ENCODE results near the gene SSH3. TPM values are rescaled to one million over a fixed set of nuclear protein-coding genes. Genes with fewer than 3 reads are reported as not detected.

SSH3 gene
- total and polyA plus RNA-seq, 2 of the 8 experiments (the other 6 are each of a cell fraction or from before 2014, with no cell fraction given): 16.9 to 19.8 TPM

DNA sequence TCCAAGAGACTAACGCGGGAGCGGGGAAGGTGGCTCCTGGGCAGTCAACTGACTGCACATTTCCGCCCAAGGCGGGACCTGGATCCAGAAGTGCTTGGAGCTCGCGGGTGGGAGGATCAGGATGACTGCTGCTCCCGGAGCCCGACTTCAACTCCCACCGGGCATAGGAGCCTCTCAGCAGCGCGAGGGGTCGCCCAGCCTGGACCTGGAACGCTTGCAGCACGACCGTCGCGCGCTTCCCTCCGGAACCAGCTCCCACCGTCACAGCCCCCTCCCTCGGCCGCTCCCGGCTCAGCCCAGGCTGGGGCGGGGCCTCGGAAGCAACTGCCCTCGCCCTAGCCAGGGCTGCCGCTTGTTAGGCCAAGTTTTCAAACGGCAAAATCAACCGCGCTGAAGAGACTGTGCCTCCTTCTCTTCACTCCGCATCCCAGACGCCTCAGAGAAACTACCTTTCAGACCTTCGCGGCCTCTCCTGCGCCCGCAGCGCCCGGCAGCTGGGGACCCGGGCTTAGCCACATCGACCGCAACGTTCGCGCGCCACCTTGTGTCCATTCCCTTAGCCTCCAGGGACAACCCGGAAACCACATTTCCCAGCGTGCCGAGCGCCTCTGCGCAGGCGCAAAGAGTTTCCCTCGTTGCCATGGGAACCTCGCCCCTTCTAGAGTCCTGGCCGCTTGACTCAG, 14.0 kb downstream of the SSH3 start:
- H2BK15ac ChIP-seq (ENCODE audit: low read length): no peak overlapping the region
- peaks cover 3% of the 10 kb centered on the region; the same call in 1 of the 2 replicates for H3K23me2 ChIP-seq (ENCODE audit: low read depth, low read length)
- ChIA-PET POLR2A (ENCODE audit: partially characterized antibody) (interaction anchor here (0.9 to 2.4 kb wide), 7 partner anchors 15 to 78 kb away, joined by 3 to 9 read pairs (median 7); partner anchors contain the start of gene SSH3), CTCF (ENCODE audit: partially characterized antibody) (interaction anchor here (0.5 to 11.4 kb wide), 38 partner anchors 8 to 1026 kb away, joined by 3 to 186 read pairs (median 4); partner anchors contain the start of genes ANKRD13D, GRK2, POLD4 and SSH3)
- H3K23ac ChIP-seq (ENCODE audit: insufficient read length): no peak overlapping the region
- DNase-seq (ENCODE audit: low read depth in 1 of 2, low spot score in 2 of 2) (peak; percentile 90 to 99), FAIRE-seq (no peak)
- H3K4ac ChIP-seq (replicated peaks; ENCODE audit: insufficient read length, low read depth, low read length): no peak overlapping the region
- peak overlapping the region; percentile 81 for H4K8ac ChIP-seq (ENCODE audit: extremely low read depth, insufficient read depth, low read length)
- no peak overlapping the region for H3K27ac ChIP-seq (ENCODE audit: low read depth, low read length)
- H2BK120ac ChIP-seq (replicated peaks; ENCODE audit: low read depth, low read length): no peak overlapping the region
- WGBS, 2 experiments (ENCODE audit: extremely low coverage in 1 of 2, insufficient coverage in 1 of 2, insufficient read length in 1 of 2, insufficient replicate concordance in 2 of 2, low coverage in 1 of 2, low lambda C conversion rate in 2 of 2, missing lambda C conversion rate in 1 of 2): 2% methylated on average over 48 of the region's 55 CpGs; no CpG with 5 or more reads in 1 of the 2 experiments
- H3K79me2 ChIP-seq (ENCODE audit: control insufficient read depth in 1 of 2, insufficient read depth in 2 of 2, low read length in 2 of 2): no peaks in the 10 kb centered on the region
- no peak overlapping the region; the same call in 1 of the 2 replicates for H2BK5ac ChIP-seq (ENCODE audit: low read depth, low read length)
- peak overlapping the region; percentile 66 for H4K91ac ChIP-seq (replicated peaks; ENCODE audit: insufficient read length, low read length)
- H2AFZ ChIP-seq (ENCODE audit: low read length): peak overlapping the region; percentile 61; the same call in 1 of the 2 replicates
- no peaks in the 10 kb centered on the region for H3K79me1 ChIP-seq (ENCODE audit: low read depth, low read length)
- no peaks in the 10 kb centered on the region for H3K36me3 ChIP-seq (ENCODE audit: control insufficient read depth in 2 of 4, insufficient read depth in 4 of 4, low read length in 3 of 4)
- H3K4me2 ChIP-seq (ENCODE audit: insufficient read depth in 1 of 2, low read depth in 2 of 2, low read length in 2 of 2): peak overlapping the region; percentile 68 to 86
- peaks cover 5 to 16% (median 11%) of the 10 kb centered on the region in 4 experiments; a peak in 6 of 7 replicates for H3K27me3 ChIP-seq (replicated peaks in 1 of 4; ENCODE audit: control insufficient read depth in 3 of 4, extremely low read depth in 1 of 4, insufficient read depth in 3 of 4, low read length in 3 of 4)
- H3K9ac ChIP-seq (replicated peaks in 1 of 4; ENCODE audit: extremely low read depth in 1 of 4, low read depth in 3 of 4, low read length in 3 of 4): peak overlapping the region; percentile 0 to 40 (median 18); a peak in 4 of 7 replicates
- peaks cover 0 to 2% of the 10 kb centered on the region in 2 experiments for H4K20me1 ChIP-seq (replicated peaks in 1 of 2; ENCODE audit: control insufficient read depth in 1 of 2, insufficient read depth in 2 of 2, low read length in 2 of 2)
- H3K4me1 ChIP-seq (replicated peaks in 1 of 4; ENCODE audit: control insufficient read depth in 3 of 4, insufficient read depth in 4 of 4, low read length in 3 of 4): peaks cover 0 to 3% (median 0%) of the 10 kb centered on the region in 4 experiments; a peak in 2 of 7 replicates
- no peak overlapping the region for H2BK20ac ChIP-seq (ENCODE audit: low read length)
- no peaks in the 10 kb centered on the region for H3K9me3 ChIP-seq (ENCODE audit: insufficient read depth in 2 of 2, low read depth in 1 of 2, low read length in 1 of 2)
- H3K4me3 ChIP-seq (ENCODE audit: extremely low read depth in 1 of 4, insufficient read depth in 2 of 4, low read depth in 3 of 4, low read length in 4 of 4): peak overlapping the region; percentile 41 to 89 (median 68)
- H4K5ac ChIP-seq (ENCODE audit: insufficient read length, low read depth, low read length): peak overlapping the region; percentile 65
- no peak overlapping the region for H2AK5ac ChIP-seq (ENCODE audit: low read depth, low read length)
- no peak overlapping the region for H3K14ac ChIP-seq (ENCODE audit: insufficient read length)
- H3K56ac ChIP-seq (replicated peaks; ENCODE audit: insufficient read length, low read depth, low read length): peak overlapping the region; percentile 65
- peak overlapping the region; percentile 81 for H3K18ac ChIP-seq (ENCODE audit: extremely low read depth, low read length)
- no peak overlapping the region for H2BK12ac ChIP-seq (ENCODE audit: low read depth, low read length)
- TF ChIP-seq PHF8 (conservative IDR thresholded peaks at IDR 0.05; ENCODE audit: low read depth, low read length) (no peak; the same call in 1 of the 2 replicates), BCL11A (IDR thresholded peaks at IDR 0.05; ENCODE audit: low read depth in 2 of 2, low read length in 2 of 2) (no peak), GABPA (IDR thresholded peaks at IDR 0.05; ENCODE audit: borderline replicate concordance, insufficient read depth, low read length) (no peak; the same call in 1 of the 2 replicates), GTF2F1 (IDR thresholded peaks at IDR 0.05; ENCODE audit: borderline replicate concordance, low read depth, low read length) (no peak), KDM4A (IDR thresholded peaks at IDR 0.05; ENCODE audit: low read depth, low read length, severe bottlenecking) (peak; percentile 79), CTBP2 (IDR thresholded peaks at IDR 0.05; ENCODE audit: borderline replicate concordance, insufficient read depth, insufficient read length, low read length) (peak; percentile 37), POLR2AphosphoS5 (IDR thresholded peaks at IDR 0.05; ENCODE audit: low read depth, low read length) (no peak), JUN (IDR thresholded peaks at IDR 0.05; ENCODE audit: low read depth, low read length) (no peak)
- TF ChIP-seq, protein P1, sequence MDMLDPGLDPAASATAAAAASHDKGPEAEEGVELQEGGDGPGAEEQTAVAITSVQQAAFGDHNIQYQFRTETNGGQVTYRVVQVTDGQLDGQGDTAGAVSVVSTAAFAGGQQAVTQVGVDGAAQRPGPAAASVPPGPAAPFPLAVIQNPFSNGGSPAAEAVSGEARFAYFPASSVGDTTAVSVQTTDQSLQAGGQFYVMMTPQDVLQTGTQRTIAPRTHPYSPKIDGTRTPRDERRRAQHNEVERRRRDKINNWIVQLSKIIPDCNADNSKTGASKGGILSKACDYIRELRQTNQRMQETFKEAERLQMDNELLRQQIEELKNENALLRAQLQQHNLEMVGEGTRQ (IDR thresholded peaks at IDR 0.05; ENCODE audit: low read length): no peak
- TF ChIP-seq, protein P2, sequence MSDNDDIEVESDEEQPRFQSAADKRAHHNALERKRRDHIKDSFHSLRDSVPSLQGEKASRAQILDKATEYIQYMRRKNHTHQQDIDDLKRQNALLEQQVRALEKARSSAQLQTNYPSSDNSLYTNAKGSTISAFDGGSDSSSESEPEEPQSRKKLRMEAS (IDR thresholded peaks at IDR 0.05): no peak; the same call in 1 of the 2 replicates
